DND-41 (cell line): ENCODE results near the gene TRERF1.

Experiments used
- ATAC-seq: fragments of 200-7000 bp; cut with Tn5 transposase; 3 replicates; pipeline ENCODE4 v1.9.1; 2021; ENCODE audit warnings: low read depth; ENCODE audit not compliant: insufficient read depth
- DNase-seq: peaks from one replicate; pipeline ENCODE4 v3.0.0-alpha.2; 2020
- H2AFZ ChIP-seq: 2 replicates; pipeline ENCODE4 v1.6.0; 2012; ENCODE audit warnings: low read depth, low read length
- H3K27ac ChIP-seq: 2 replicates; pipeline ENCODE4 v1.5.1; 2012; ENCODE audit warnings: low read length, inconsistent platforms
- H3K27me3 ChIP-seq: fragments of 200-600 bp; sonication (generic); 2 replicates; pipeline ENCODE4 v1.6.0; 2012; ENCODE audit warnings: low read length, mild to moderate bottlenecking, inconsistent platforms; ENCODE audit not compliant: insufficient read depth, poor library complexity
- H3K36me3 ChIP-seq: 2 replicates; pipeline ENCODE4 v1.5.1; 2012; ENCODE audit warnings: low read length, inconsistent platforms; ENCODE audit not compliant: insufficient read depth
- H3K4me1 ChIP-seq: 2 replicates; pipeline ENCODE4 v1.5.1; 2012; ENCODE audit warnings: mild to moderate bottlenecking, low read length; ENCODE audit not compliant: insufficient read depth
- H3K4me2 ChIP-seq: 2 replicates; pipeline ENCODE4 v1.6.0; 2012; ENCODE audit warnings: mild to moderate bottlenecking, moderate library complexity, low read length, inconsistent platforms; ENCODE audit not compliant: insufficient read depth
- H3K4me3 ChIP-seq, 2 experiments: fragments of 200-600 bp in 1 of 2; shearing (Covaris generic) in 1 of 2; 2 replicates each; pipeline ENCODE4 v1.5.1; 2012 to 2016; ENCODE audit warnings: inconsistent platforms in 2 of 2, low read length in 2 of 2, mild to moderate bottlenecking in 2 of 2, low read depth in 1 of 2, moderate library complexity in 1 of 2
- H3K79me2 ChIP-seq: 2 replicates; pipeline ENCODE4 v1.6.0; 2012; ENCODE audit warnings: low read length, inconsistent platforms; ENCODE audit not compliant: insufficient read depth
- H3K9ac ChIP-seq: 2 replicates; pipeline ENCODE4 v1.6.0; 2012; ENCODE audit warnings: low read depth, mild to moderate bottlenecking, inconsistent platforms, low read length, moderate library complexity
- H3K9me3 ChIP-seq: 2 replicates; pipeline ENCODE4 v1.5.1; 2012; ENCODE audit warnings: low read length, moderate library complexity, mild to moderate bottlenecking, inconsistent platforms; ENCODE audit not compliant: insufficient read depth, severe bottlenecking
- H4K20me1 ChIP-seq: 2 replicates; pipeline ENCODE4 v1.6.0; 2012; ENCODE audit warnings: low read length; ENCODE audit not compliant: insufficient read depth
- CTCF ChIP-seq: IDR thresholded peaks from 2 replicates; pipeline ENCODE4 v1.5.1; 2012; ENCODE audit warnings: borderline replicate concordance, low read length, moderate library complexity, mild to moderate bottlenecking; ENCODE audit not compliant: poor library complexity, severe bottlenecking; ENCODE audit errors: extremely low read depth
- EZH2 ChIP-seq: IDR thresholded peaks from 3 replicates; pipeline ENCODE4 v1.6.1; 2012; ENCODE audit warnings: borderline replicate concordance, low read depth, mild to moderate bottlenecking, moderate library complexity, low read length, inconsistent platforms; ENCODE audit not compliant: severe bottlenecking

Gene TRERF1

GRCh38 chr6:42433409-42433808 lies 18.3 kb downstream of the TRERF1 start:
- H3K27ac ChIP-seq: no peak overlapping the region
- peaks cover 11% of the 10 kb centered on the region; the same call in 1 of the 2 replicates for H3K36me3 ChIP-seq
- peaks cover 8% of the 10 kb centered on the region for H3K79me2 ChIP-seq
- DNase-seq (no peak), ATAC-seq (no peak)
- H3K27me3 ChIP-seq: no peaks in the 10 kb centered on the region
- TF ChIP-seq CTCF: no peak
- no peak for TF ChIP-seq EZH2
- H3K9me3 ChIP-seq: peaks cover 16% of the 10 kb centered on the region
- H2AFZ ChIP-seq: no peak overlapping the region
- no peak overlapping the region for H3K4me2 ChIP-seq
- no peaks in the 10 kb centered on the region for H3K4me1 ChIP-seq
- no peak overlapping the region for H3K9ac ChIP-seq
- H3K4me3 ChIP-seq: no peak overlapping the region
- peaks cover 3% of the 10 kb centered on the region; the same call in 1 of the 2 replicates for H4K20me1 ChIP-seq

GRCh38 chr6:42431877-42432276 lies 19.8 kb downstream of the TRERF1 start:
- ATAC-seq: no peak
- no peak for TF ChIP-seq CTCF
- TF ChIP-seq EZH2: no peak
- Histone ChIP-seq H3K4me3 (no peak overlapping the region), H4K20me1 (no peaks in the 10 kb centered on the region; the same call in 1 of the 2 replicates), H3K4me1 (no peaks in the 10 kb centered on the region), H2AFZ (no peak overlapping the region), H3K79me2 (peaks cover 8% of the 10 kb centered on the region), H3K4me2 (no peak overlapping the region), H3K27ac (no peak overlapping the region), H3K36me3 (peaks cover 11% of the 10 kb centered on the region; the same call in 1 of the 2 replicates), H3K27me3 (no peaks in the 10 kb centered on the region), H3K9me3 (peaks cover 16% of the 10 kb centered on the region), H3K9ac (no peak overlapping the region)
- no peak for DNase-seq

GRCh38 chr6:42431356-42431755 lies 20.4 kb downstream of the TRERF1 start:
- Histone ChIP-seq H3K79me2 (peaks cover 8% of the 10 kb centered on the region), H3K4me1 (no peaks in the 10 kb centered on the region), H3K9me3 (peaks cover 16% of the 10 kb centered on the region), H4K20me1 (no peaks in the 10 kb centered on the region; the same call in 1 of the 2 replicates), H3K27ac (no peak overlapping the region), H3K27me3 (no peaks in the 10 kb centered on the region), H2AFZ (no peak overlapping the region), H3K9ac (no peak overlapping the region), H3K4me2 (no peak overlapping the region), H3K36me3 (peaks cover 11% of the 10 kb centered on the region; the same call in 1 of the 2 replicates), H3K4me3 (no peak overlapping the region)
- ATAC-seq (no peak), DNase-seq (no peak)
- no peak for TF ChIP-seq CTCF

- Histone ChIP-seq H3K79me2 (peaks cover 8% of the 10 kb centered on the region), H3K27me3 (no peaks in the 10 kb centered on the region), H2AFZ (no peak overlapping the region), H3K9ac (no peak overlapping the region), H4K20me1 (no peaks in the 10 kb centered on the region; the same call in 1 of the 2 replicates), H3K36me3 (peaks cover 11% of the 10 kb centered on the region; the same call in 1 of the 2 replicates), H3K4me1 (no peaks in the 10 kb centered on the region), H3K4me2 (no peak overlapping the region), H3K4me3 (no peak overlapping the region), H3K9me3 (peaks cover 16% of the 10 kb centered on the region), H3K27ac (no peak overlapping the region)
- ATAC-seq: no peak
- DNase-seq: no peak
- TF ChIP-seq CTCF: no peak
Observed at GRCh38 chr6:42429836-42430235, 21.9 kb downstream of the TRERF1 start.
